GM12878 (cell line): ENCODE results near the gene FGF2. TPM values are rescaled to one million over a fixed set of nuclear protein-coding genes. Genes with fewer than 3 reads are reported as not detected.
"Not testable (repeated sequence)": the region's sequence is repeated elsewhere in the genome, so short reads cannot be mapped to it uniquely, and the experiment has no call there.

Experiments used
- ATAC-seq: fragments of 200-7000 bp; cut with Tn5 transposase; 3 replicates; pipeline ENCODE4 v1.9.1; 2020; ENCODE audit warnings: mild to moderate bottlenecking, moderate library complexity
- BruUV-seq: library from RNA; stranded (reverse); fragments of 400-500 nt; replicated peaks from 2 replicates; lab custom pipeline; 2021; lab: Mats Ljungman, UMichigan
- CTCF ChIA-PET: fragments of 300-600 bp; sonication (Branson Sonifier 250); formaldehyde crosslinking; extraction: SDS; loops from one replicate; lab custom pipeline; 2021; ENCODE audit warnings: inconsistent platforms; lab: Yijun Ruan, JAX
- POLR2A ChIA-PET: fragments of 350-600 bp; formaldehyde crosslinking; extraction: SDS; loops from one replicate; lab custom pipeline; 2021; ENCODE audit warnings: inconsistent platforms; lab: Charles Lee
- RAD21 ChIA-PET: fragments of 300-600 bp; sonication (Branson Sonifier 250); formaldehyde crosslinking; loops from one replicate; lab custom pipeline; 2023; ENCODE audit warnings: antibody characterized with exemption; ENCODE audit not compliant: unreplicated experiment; lab: Charles Lee
- SMC1A ChIA-PET: fragments of 300-600 bp; sonication (Branson Sonifier 250); formaldehyde crosslinking; loops from one replicate; lab custom pipeline; 2023; ENCODE audit not compliant: unreplicated experiment, uncharacterized antibody; lab: Charles Lee
- DNase-seq: peaks from one replicate; pipeline ENCODE4 v3.0.0-alpha.2; 2011; ENCODE audit warnings: low read depth, low spot score
- FAIRE-seq: peaks from 3 replicates; lab custom pipeline; 2011; peaks lifted over from hg19 to GRCh38; lab: Jason Lieb, UNC
- H2AFZ ChIP-seq: 2 replicates; pipeline ENCODE4 v1.6.0; 2011; ENCODE audit warnings: low read depth, low read length, control low read depth; ENCODE audit not compliant: control insufficient read depth
- H3K27ac ChIP-seq: 2 replicates; pipeline ENCODE4 v1.5.1; 2011; ENCODE audit warnings: control low read depth; ENCODE audit not compliant: control insufficient read depth, insufficient read depth
- H3K27me3 ChIP-seq, 2 experiments: replicated peaks in 1 of 2; 2 replicates each; pipeline versions ENCODE4 v1.6.0 to v1.6.1; 2011; ENCODE audit warnings: low read length in 1 of 2; ENCODE audit not compliant: control insufficient read depth in 2 of 2, insufficient read depth in 2 of 2
- H3K36me3 ChIP-seq, 2 experiments: 2 replicates each; pipeline ENCODE4 v1.5.1; 2011; ENCODE audit warnings: low read length in 1 of 2; ENCODE audit not compliant: control insufficient read depth in 2 of 2, insufficient read depth in 2 of 2
- H3K4me1 ChIP-seq: 2 replicates; pipeline ENCODE4 v1.6.1; 2011; ENCODE audit warnings: mild to moderate bottlenecking, low read length, moderate library complexity, mixed read lengths; ENCODE audit not compliant: control insufficient read depth, insufficient read depth
- H3K4me2 ChIP-seq: 2 replicates; pipeline ENCODE4 v1.6.0; 2011; ENCODE audit warnings: control low read depth; ENCODE audit not compliant: control insufficient read depth, insufficient read depth
- H3K4me3 ChIP-seq: fragments of 200-600 bp; sonication (generic); 2 replicates; pipeline ENCODE4 v1.5.1; 2016
- H3K79me2 ChIP-seq: 2 replicates; pipeline ENCODE4 v1.6.0; 2011; ENCODE audit warnings: low read length; ENCODE audit not compliant: control insufficient read depth, insufficient read depth
- H3K9ac ChIP-seq: 2 replicates; pipeline ENCODE4 v1.8.0; 2011; ENCODE audit warnings: low read length, control low read depth, mixed read lengths; ENCODE audit not compliant: control insufficient read depth, insufficient read depth
- H3K9me3 ChIP-seq: replicated peaks from 3 replicates; pipeline ENCODE4 v1.5.1; 2011; ENCODE audit warnings: mild to moderate bottlenecking, low read length; ENCODE audit not compliant: control insufficient read depth, insufficient read depth
- H4K20me1 ChIP-seq: 2 replicates; pipeline ENCODE4 v1.6.0; 2011; ENCODE audit not compliant: control insufficient read depth, insufficient read depth
- ASH2L ChIP-seq: fragments of 300-600, 200-600 bp; sonication (generic); IDR thresholded peaks from 2 replicates; pipeline ENCODE4 v1.6.1; 2017; ENCODE audit warnings: low read depth, mild to moderate bottlenecking, borderline replicate concordance
- EP300 ChIP-seq, 2 experiments: fragments of 150-350 bp in 1 of 2; IDR thresholded peaks; 2 replicates each; pipeline ENCODE4 v1.6.1; 2011 to 2012; ENCODE audit warnings: low read depth in 2 of 2, low read length in 2 of 2, borderline replicate concordance in 1 of 2, improper control_type of control experiment in 1 of 2, inconsistent platforms in 1 of 2; ENCODE audit not compliant: control insufficient read depth in 1 of 2
- HDAC2 ChIP-seq: fragments of 200-600 bp; sonication (generic); IDR thresholded peaks from 2 replicates; pipeline ENCODE4 v1.6.1; 2017
- IRF3 ChIP-seq: fragments of 450-650 bp; IDR thresholded peaks from 2 replicates; pipeline ENCODE4 v1.6.1; 2014; ENCODE audit warnings: mild to moderate bottlenecking
- MXI1 ChIP-seq: fragments of 150-350 bp; IDR thresholded peaks from 2 replicates; pipeline ENCODE4 v1.6.1; 2011; ENCODE audit warnings: low read depth, mild to moderate bottlenecking, inconsistent platforms, low read length, improper control_type of control experiment
- NFXL1 ChIP-seq: fragments of 450-650 bp; IDR thresholded peaks from 2 replicates; pipeline ENCODE4 v1.6.1; 2017; ENCODE audit warnings: antibody characterized with exemption, mild to moderate bottlenecking, borderline replicate concordance
- NRF1 ChIP-seq: conservative IDR thresholded peaks from 2 replicates; pipeline ENCODE4 v1.6.1; 2011; ENCODE audit warnings: mild to moderate bottlenecking, low read depth, low read length, improper control_type of control experiment
- PAX8 ChIP-seq: fragments of 450-650 bp; IDR thresholded peaks from 2 replicates; pipeline ENCODE4 v1.6.1; 2017; ENCODE audit warnings: mild to moderate bottlenecking, moderate library complexity
- RBBP5 ChIP-seq: fragments of 200-600 bp; sonication (generic); conservative IDR thresholded peaks from 2 replicates; pipeline ENCODE4 v1.6.1; 2016
- REST ChIP-seq: IDR thresholded peaks from 2 replicates; pipeline ENCODE4 v1.6.1; 2012; ENCODE audit warnings: mild to moderate bottlenecking, low read depth, low read length
- SIX5 ChIP-seq: IDR thresholded peaks from 2 replicates; pipeline ENCODE4 v1.6.1; 2011; ENCODE audit warnings: mild to moderate bottlenecking, low read depth, low read length, moderate library complexity; ENCODE audit not compliant: severe bottlenecking
- SMARCA5 ChIP-seq: fragments of 450-650 bp; IDR thresholded peaks from 2 replicates; pipeline ENCODE4 v1.6.1; 2017; ENCODE audit warnings: mild to moderate bottlenecking
- WGBS: methylation state at CpG from one replicate; pipeline ENCODE4 v1.1.6; 2016; ENCODE audit warnings: low lambda C conversion rate; ENCODE audit not compliant: insufficient replicate concordance, insufficient coverage; ENCODE audit errors: missing lambda C conversion rate; 5-methylcytosine and 5-hydroxymethylcytosine counted together
- in situ Hi-C: fragments of 300-500 bp; cut with MboI; formaldehyde crosslinking; loops from 9 replicates; pipeline ENCODE4 v1.14.3; 2018; ENCODE audit warnings: mixed read lengths
- intact Hi-C: fragments of 100-400 bp; cut with micrococcal nuclease; formaldehyde crosslinking; loops from one replicate; pipeline ENCODE4 v1.14.2; 2022; ENCODE audit not compliant: unreplicated experiment
- polyA plus RNA-seq, 11 experiments: library from polyadenylated mRNA; depleted of rRNA in 4 of 11; unstranded in 6 of 11; stranded (reverse) in 5 of 11; fragments of >200 nt; fragmentation: Nextera tagmentation in 4 of 11; fragmentation: Illumina TruSeq in 1 of 11; extraction: Ambion mirVana in 4 of 11; extraction: Trizol in 1 of 11; gene quantifications; 1 replicate in 1 of 11; 2 replicates in 10 of 11; pipeline versions ENCODE4 v1.2.1 to v1.2.3, GENCODE V29; 2011 to 2016; ENCODE audit warnings: inconsistent platforms in 2 of 11, missing spikeins in 2 of 11, low read depth in 1 of 11
- total RNA-seq, 4 experiments: library from RNA; depleted of rRNA in 3 of 4; stranded (reverse); fragments of >200 nt in 3 of 4; fragmentation: Illumina TruSeq in 1 of 4; extraction: Trizol in 1 of 4; gene quantifications; 2 replicates each; pipeline versions ENCODE4 v1.2.1 to v1.2.3, GENCODE V29; 2013 to 2021

FGF2 gene
- total and polyA plus RNA-seq, 10 of the 15 experiments (the other 5 are each of a cell fraction or from before 2014, with no cell fraction given) = 0.13 to 1.7 (median 0.25) TPM

- no peak for TF ChIP-seq REST
- TF ChIP-seq IRF3 = no peak
- no peak for TF ChIP-seq HDAC2
- no peak for TF ChIP-seq ASH2L
- TF ChIP-seq EP300 (IDR thresholded peaks at IDR 0.05; ENCODE audit: borderline replicate concordance in 1 of 2, control insufficient read depth in 1 of 2, low read depth in 2 of 2, low read length in 2 of 2) = no peak
- TF ChIP-seq SIX5 = no peak
- no peak for TF ChIP-seq NFXL1
- no peak for TF ChIP-seq NRF1
- TF ChIP-seq MXI1 = no peak
- TF ChIP-seq PAX8 = no peak
- no peak for TF ChIP-seq RBBP5
- TF ChIP-seq SMARCA5 = no peak
Measured at GRCh38 chr4:122810669-122811068, 16.0 kb upstream of the FGF2 start (continued).

DNA sequence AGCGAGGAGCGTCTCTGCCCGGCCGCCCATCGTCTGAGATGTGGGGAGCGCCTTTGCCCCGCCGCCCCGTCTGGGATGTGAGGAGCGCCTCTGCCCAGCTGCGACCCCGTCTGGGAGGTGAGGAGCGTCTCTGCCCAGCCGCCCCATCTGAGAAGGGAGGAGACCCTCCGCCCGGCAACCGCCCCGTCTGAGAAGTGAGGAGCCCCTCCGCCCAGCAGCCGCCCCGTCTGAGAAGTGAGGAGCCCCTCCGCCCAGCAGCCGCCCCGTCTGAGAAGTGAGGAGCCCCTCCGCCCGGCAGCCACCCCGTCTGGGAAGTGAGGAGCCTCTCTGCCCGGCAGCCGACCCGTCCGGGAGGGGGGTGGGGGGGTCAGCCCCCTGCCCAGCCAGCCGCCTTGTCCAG lies 14.8 kb upstream of the FGF2 start:
- intact Hi-C loops, FAIRE-seq, BruUV-seq, POLR2A ChIA-PET, H3K4me3 ChIP-seq, H3K79me2 ChIP-seq, H3K4me2 ChIP-seq, H3K9ac ChIP-seq, RAD21 ChIA-PET, H3K36me3 ChIP-seq, H3K27me3 ChIP-seq, H3K9me3 ChIP-seq, ATAC-seq, DNase-seq, H2AFZ ChIP-seq, SMC1A ChIA-PET, in situ Hi-C loops, H4K20me1 ChIP-seq, H3K27ac ChIP-seq, CTCF ChIA-PET: not testable (repeated sequence)
- 100% methylated on average over 3 of the region's 32 CpGs for WGBS
- H3K4me1 ChIP-seq = peaks cover 10% of the 10 kb centered on the region

- in situ Hi-C loops, H3K27ac ChIP-seq, ATAC-seq, CTCF ChIA-PET, H3K27me3 ChIP-seq, DNase-seq, H3K79me2 ChIP-seq, SMC1A ChIA-PET, H3K4me2 ChIP-seq, FAIRE-seq, H4K20me1 ChIP-seq, H2AFZ ChIP-seq, intact Hi-C loops, BruUV-seq, H3K9me3 ChIP-seq, H3K36me3 ChIP-seq, POLR2A ChIA-PET, H3K4me3 ChIP-seq, H3K9ac ChIP-seq, RAD21 ChIA-PET: not testable (repeated sequence)
- peaks cover 10% of the 10 kb centered on the region for H3K4me1 ChIP-seq
- 63% methylated on average over 3 of the region's 3 CpGs for WGBS
Measured at GRCh38 chr4:122812823-122813222, 13.8 kb upstream of the FGF2 start.
